Peyer's patch (tissue), 4 donors: Measurements from ENCODE around the gene MATK.

Experiments
- CTCF ChIP-seq, 6 experiments: fragments of 450-650 bp in 4 of 6; fragments of 200-600 bp in 2 of 6; sonication (generic) in 1 of 6; IDR thresholded peaks; one replicate each; pipeline ENCODE4 v1.5.1; 2017 to 2019; ENCODE audit warnings: antibody characterized with exemption in 6 of 6, mild to moderate bottlenecking in 3 of 6, moderate library complexity in 1 of 6
- POLR2A ChIP-seq, 2 donors: fragments of 450-650 bp; IDR thresholded peaks; one replicate each; pipeline ENCODE4 v1.5.1; 2017; ENCODE audit warnings: antibody characterized with exemption in 2 of 2, mild to moderate bottlenecking in 2 of 2, moderate library complexity in 2 of 2

GRCh38 chr19:3771000-3771905 lies 14.9 kb downstream of the MATK start:
- TF ChIP-seq CTCF (IDR thresholded peaks at IDR 0.05) (no peak), POLR2A (IDR thresholded peaks at IDR 0.05) (no peak)
